PFSK-1 (cell line): ENCODE results near the gene HDAC6.

Source experiments
- FOXP2 ChIP-seq: optimal IDR thresholded peaks from 2 replicates; pipeline ENCODE3; 2011; ENCODE audit warnings: borderline replicate concordance, control low read depth, inconsistent platforms; ENCODE audit not compliant: insufficient read depth; ENCODE audit errors: extremely low read length, extremely low read depth
- POLR2AphosphoS5 ChIP-seq: IDR thresholded peaks from 2 replicates; pipeline ENCODE4 v1.6.1; 2012; ENCODE audit warnings: low read depth, mild to moderate bottlenecking, control low read depth, low read length, moderate library complexity
- REST ChIP-seq, 2 experiments: IDR thresholded peaks; 2 replicates each; pipeline versions ENCODE4 v1.6.1 to v1.8.0; 2011 to 2012; ENCODE audit warnings: low read depth in 2 of 2, low read length in 2 of 2, control low read depth in 1 of 2, inconsistent platforms in 1 of 2, mild to moderate bottlenecking in 1 of 2, moderate library complexity in 1 of 2; ENCODE audit not compliant: insufficient read depth in 1 of 2
- SIN3A ChIP-seq: IDR thresholded peaks from 2 replicates; pipeline ENCODE4 v1.6.1; 2012; ENCODE audit warnings: mild to moderate bottlenecking, low read length, moderate library complexity, borderline replicate concordance; ENCODE audit not compliant: insufficient read depth
- TAF1 ChIP-seq: IDR thresholded peaks from 2 replicates; pipeline ENCODE4 v1.6.1; 2012; ENCODE audit warnings: low read length, control low read depth, borderline replicate concordance; ENCODE audit not compliant: insufficient read depth

HDAC6 gene

GRCh38 chrX:48827654-48827968, 25.7 kb downstream of the HDAC6 start:
- TF ChIP-seq TAF1 = no peak

DNA sequence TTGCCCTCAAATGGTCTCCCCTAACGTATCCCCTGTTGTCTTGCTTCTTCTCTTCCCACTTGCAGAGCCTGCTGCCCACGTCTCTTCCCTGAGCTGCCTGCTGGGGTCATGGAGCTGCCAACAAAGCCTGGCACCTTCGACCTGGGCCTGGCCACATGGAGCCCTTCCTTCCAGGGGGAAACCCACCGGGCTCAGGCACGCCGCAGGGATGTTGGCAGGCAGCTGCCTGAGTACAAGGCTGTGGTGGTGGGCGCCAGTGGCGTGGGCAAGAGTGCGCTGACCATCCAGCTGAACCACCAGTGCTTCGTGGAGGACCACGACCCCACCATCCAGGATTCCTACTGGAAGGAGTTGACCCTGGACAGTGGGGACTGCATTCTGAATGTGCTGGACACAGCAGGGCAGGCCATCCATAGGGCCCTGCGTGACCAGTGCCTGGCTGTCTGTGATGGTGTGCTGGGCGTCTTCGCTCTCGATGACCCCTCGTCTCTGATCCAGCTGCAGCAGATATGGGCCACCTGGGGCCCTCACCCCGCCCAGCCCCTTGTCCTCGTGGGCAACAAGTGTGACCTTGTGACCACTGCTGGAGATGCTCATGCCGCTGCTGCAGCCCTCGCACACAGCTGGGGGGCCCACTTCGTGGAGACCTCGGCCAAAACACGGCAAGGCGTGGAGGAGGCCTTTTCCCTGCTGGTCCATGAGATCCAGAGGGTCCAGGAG, 27.3 kb downstream of the HDAC6 start:
- TF ChIP-seq SIN3A = no peak
- no peak for TF ChIP-seq FOXP2
- no peak for TF ChIP-seq REST (IDR thresholded peaks at IDR 0.05; ENCODE audit: insufficient read depth in 1 of 2, low read depth in 2 of 2, low read length in 2 of 2)
- no peak for TF ChIP-seq POLR2AphosphoS5
- no peak for TF ChIP-seq TAF1

- TF ChIP-seq FOXP2 (no peak), POLR2AphosphoS5 (no peak), TAF1 (no peak), REST (IDR thresholded peaks at IDR 0.05; ENCODE audit: insufficient read depth in 1 of 2, low read depth in 2 of 2, low read length in 2 of 2) (no peak), SIN3A (no peak)
Observed at GRCh38 chrX:48831136-48831908, 29.5 kb downstream of the HDAC6 start.

GRCh38 chrX:48831909-48832291, 30.0 kb downstream of the HDAC6 start:
- TF ChIP-seq FOXP2 (no peak), REST (IDR thresholded peaks at IDR 0.05; ENCODE audit: insufficient read depth in 1 of 2, low read depth in 2 of 2, low read length in 2 of 2) (no peak), SIN3A (no peak)

GRCh38 chrX:48833542-48834138, 31.8 kb downstream of the HDAC6 start:
- no peak for TF ChIP-seq SIN3A
- TF ChIP-seq TAF1 = no peak
- TF ChIP-seq POLR2AphosphoS5 = no peak
- no peak for TF ChIP-seq FOXP2
- TF ChIP-seq REST (IDR thresholded peaks at IDR 0.05; ENCODE audit: insufficient read depth in 1 of 2, low read depth in 2 of 2, low read length in 2 of 2) = no peak
